HepG2 (cell line): Measurements from ENCODE around the gene MTHFS. TPM values are rescaled to one million over a fixed set of nuclear protein-coding genes. Genes with fewer than 3 reads are reported as not detected.

Source experiments
- ARID3A ChIP-seq: IDR thresholded peaks from 2 replicates; pipeline ENCODE4 v1.6.1; 2012; ENCODE audit warnings: low read depth, low read length, improper control_type of control experiment
- FOXM1 ChIP-seq: sonication (generic); formaldehyde crosslinking; IDR thresholded peaks from 2 replicates; pipeline ENCODE4 v1.5.0; 2020; ENCODE audit warnings: missing genetic modification reagents
- HES4 ChIP-seq: sonication (generic); formaldehyde crosslinking; IDR thresholded peaks from 2 replicates; pipeline ENCODE4 v1.9.0; 2021; ENCODE audit warnings: mild to moderate bottlenecking, missing genetic modification reagents, borderline replicate concordance
- PAF1 ChIP-seq: IDR thresholded peaks from 2 replicates; pipeline ENCODE4 v1.6.1; 2016; ENCODE audit warnings: missing genetic modification reagents, missing compliant biosample characterization
- PBX3 ChIP-seq: sonication (generic); formaldehyde crosslinking; IDR thresholded peaks from 2 replicates; pipeline ENCODE4 v1.8.1; 2023; ENCODE audit warnings: missing genetic modification reagents, inconsistent platforms, borderline replicate concordance
- PRMT3 ChIP-seq: sonication (generic); formaldehyde crosslinking; IDR thresholded peaks from 2 replicates; pipeline ENCODE4 v1.8.1; 2022; ENCODE audit warnings: low read depth, mild to moderate bottlenecking, moderate library complexity, missing genetic modification reagents, borderline replicate concordance
- RAD21 ChIP-seq: fragments of 450-650 bp; formaldehyde crosslinking; IDR thresholded peaks from 2 replicates; pipeline ENCODE4 v1.5.0; 2020; ENCODE audit warnings: mild to moderate bottlenecking
- RFX3 ChIP-seq: IDR thresholded peaks from 2 replicates; pipeline ENCODE4 v1.6.1; 2016; ENCODE audit warnings: missing biosample characterization, missing genetic modification reagents
- TBL1XR1 ChIP-seq: fragments of 150-350 bp; IDR thresholded peaks from 2 replicates; pipeline ENCODE4 v1.6.1; 2014; ENCODE audit warnings: borderline replicate concordance, low read length; ENCODE audit not compliant: partially characterized antibody
- TP53 ChIP-seq: sonication (generic); formaldehyde crosslinking; conservative IDR thresholded peaks from 2 replicates; pipeline ENCODE4 v1.4.0; 2020; ENCODE audit warnings: missing genetic modification reagents
- ZBTB38 ChIP-seq: sonication (generic); formaldehyde crosslinking; IDR thresholded peaks from 2 replicates; pipeline ENCODE4 v1.5.1; 2020; ENCODE audit warnings: mild to moderate bottlenecking, missing genetic modification reagents
- ZFP36L2 ChIP-seq: sonication (generic); formaldehyde crosslinking; IDR thresholded peaks from 2 replicates; pipeline ENCODE4 v1.4.0; 2020; ENCODE audit warnings: missing genetic modification reagents
- ZNF10 ChIP-seq: sonication (generic); formaldehyde crosslinking; IDR thresholded peaks from 2 replicates; pipeline ENCODE4 v1.4.0; 2020; ENCODE audit warnings: mild to moderate bottlenecking, low read depth, missing genetic modification reagents, borderline replicate concordance
- ZNF501 ChIP-seq: sonication (generic); formaldehyde crosslinking; IDR thresholded peaks from 2 replicates; pipeline ENCODE4 v1.5.1; 2020; ENCODE audit warnings: mild to moderate bottlenecking, moderate library complexity, missing genetic modification reagents
- ZNF510 ChIP-seq: sonication (generic); formaldehyde crosslinking; IDR thresholded peaks from 2 replicates; pipeline ENCODE4 v1.4.0; 2020; ENCODE audit warnings: low read depth, mild to moderate bottlenecking, missing genetic modification reagents
- ZNF563 ChIP-seq: sonication (generic); formaldehyde crosslinking; IDR thresholded peaks from 2 replicates; pipeline ENCODE4 v1.8.0; 2022; ENCODE audit warnings: mild to moderate bottlenecking, moderate library complexity, missing genetic modification reagents
- ZNF598 ChIP-seq: sonication (generic); formaldehyde crosslinking; IDR thresholded peaks from 2 replicates; pipeline ENCODE4 v1.5.1; 2020; ENCODE audit warnings: mild to moderate bottlenecking, missing genetic modification reagents, borderline replicate concordance
- ZNF616 ChIP-seq: sonication (generic); formaldehyde crosslinking; IDR thresholded peaks from 2 replicates; pipeline ENCODE4 v1.5.0; 2020; ENCODE audit warnings: low read depth, mild to moderate bottlenecking, missing genetic modification reagents
- ZNF841 ChIP-seq: sonication (generic); formaldehyde crosslinking; IDR thresholded peaks from 2 replicates; pipeline ENCODE4 v1.8.1; 2023; ENCODE audit warnings: missing genetic modification reagents, borderline replicate concordance
- ZNF850 ChIP-seq: sonication (generic); formaldehyde crosslinking; conservative IDR thresholded peaks from 2 replicates; pipeline ENCODE4 v1.9.0; 2021; ENCODE audit warnings: mild to moderate bottlenecking, missing genetic modification reagents
- polyA plus RNA-seq, 8 experiments: library from polyadenylated mRNA; depleted of rRNA in 3 of 8; stranded (reverse) in 7 of 8; unstranded in 1 of 8; fragments of >200 nt; fragmentation: Illumina TruSeq in 4 of 8; extraction: Trizol in 4 of 8; gene quantifications; 2 replicates each; pipeline versions ENCODE4 v1.2.1 to v1.2.3, GENCODE V29; 2011 to 2016; ENCODE audit warnings: low read depth in 4 of 8, missing spikeins in 1 of 8, mixed read lengths in 1 of 8; ENCODE audit not compliant: insufficient read depth in 1 of 8
- total RNA-seq, 5 experiments: library from RNA; depleted of rRNA; stranded (reverse); fragments of >200 nt; fragmentation: Illumina TruSeq; extraction: Trizol; gene quantifications; 2 replicates each; pipeline ENCODE4 v1.2.3, GENCODE V29; 2016; ENCODE audit warnings: low read depth in 1 of 5
- TF ChIP-seq, protein P1 (sequence below): sonication (generic); formaldehyde crosslinking; IDR thresholded peaks from 2 replicates; pipeline ENCODE4 v1.4.0; 2020; ENCODE audit warnings: missing genetic modification reagents, borderline replicate concordance
- TF ChIP-seq, protein P2 (sequence below): sonication (generic); formaldehyde crosslinking; IDR thresholded peaks from 2 replicates; pipeline ENCODE4 v1.4.0; 2020; ENCODE audit warnings: mild to moderate bottlenecking, missing genetic modification reagents
- TF ChIP-seq, protein P3 (sequence below): sonication (generic); formaldehyde crosslinking; IDR thresholded peaks from 2 replicates; pipeline ENCODE4 v1.4.0; 2020; ENCODE audit warnings: mild to moderate bottlenecking, missing genetic modification reagents

The MTHFS gene
- total and polyA plus RNA-seq, 2 of the 13 experiments (the other 11 are each of a cell fraction or from before 2014, with no cell fraction given) = 37.0 to 49.7 TPM

DNA sequence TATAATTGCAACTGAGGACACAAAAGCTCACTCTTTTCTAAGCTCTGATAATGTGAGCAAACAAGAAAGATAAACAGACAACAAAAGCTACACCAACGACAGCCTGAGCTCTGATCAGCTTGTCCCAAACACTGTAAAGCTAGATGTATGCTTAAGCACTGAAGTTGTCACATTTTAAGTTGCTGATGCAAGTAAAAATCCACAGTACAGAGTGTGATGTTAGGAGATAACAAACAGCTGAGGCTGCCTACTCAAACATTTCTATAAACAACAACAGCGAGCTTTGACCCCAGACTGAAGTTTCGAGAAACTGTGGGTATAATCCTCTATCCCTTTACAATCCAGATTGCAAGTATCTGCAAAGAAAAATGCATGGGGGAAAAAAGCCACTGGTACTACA lies 10.7 kb downstream of the MTHFS start (continued):
- TF ChIP-seq ARID3A (no peak), PRMT3 (CRISPR knock-in tag) (no peak), FOXM1 (no peak), PAF1 (CRISPR knock-in tag) (no peak), ZNF850 (CRISPR knock-in tag) (no peak), RFX3 (CRISPR knock-in tag) (no peak), ZNF10 (no peak), ZNF598 (CRISPR knock-in tag) (no peak), RAD21 (no peak), ZNF616 (no peak), ZFP36L2 (CRISPR knock-in tag) (no peak), PBX3 (CRISPR knock-in tag) (no peak), TP53 (no peak), TBL1XR1 (no peak), ZNF841 (CRISPR knock-in tag) (no peak), ZNF563 (CRISPR knock-in tag) (no peak), ZBTB38 (CRISPR knock-in tag) (no peak), HES4 (no peak), ZNF501 (CRISPR knock-in tag) (no peak), ZNF510 (no peak)
- TF ChIP-seq, protein P1, sequence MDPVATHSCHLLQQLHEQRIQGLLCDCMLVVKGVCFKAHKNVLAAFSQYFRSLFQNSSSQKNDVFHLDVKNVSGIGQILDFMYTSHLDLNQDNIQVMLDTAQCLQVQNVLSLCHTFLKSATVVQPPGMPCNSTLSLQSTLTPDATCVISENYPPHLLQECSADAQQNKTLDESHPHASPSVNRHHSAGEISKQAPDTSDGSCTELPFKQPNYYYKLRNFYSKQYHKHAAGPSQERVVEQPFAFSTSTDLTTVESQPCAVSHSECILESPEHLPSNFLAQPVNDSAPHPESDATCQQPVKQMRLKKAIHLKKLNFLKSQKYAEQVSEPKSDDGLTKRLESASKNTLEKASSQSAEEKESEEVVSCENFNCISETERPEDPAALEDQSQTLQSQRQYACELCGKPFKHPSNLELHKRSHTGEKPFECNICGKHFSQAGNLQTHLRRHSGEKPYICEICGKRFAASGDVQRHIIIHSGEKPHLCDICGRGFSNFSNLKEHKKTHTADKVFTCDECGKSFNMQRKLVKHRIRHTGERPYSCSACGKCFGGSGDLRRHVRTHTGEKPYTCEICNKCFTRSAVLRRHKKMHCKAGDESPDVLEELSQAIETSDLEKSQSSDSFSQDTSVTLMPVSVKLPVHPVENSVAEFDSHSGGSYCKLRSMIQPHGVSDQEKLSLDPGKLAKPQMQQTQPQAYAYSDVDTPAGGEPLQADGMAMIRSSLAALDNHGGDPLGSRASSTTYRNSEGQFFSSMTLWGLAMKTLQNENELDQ (CRISPR knock-in tag) = no peak
- TF ChIP-seq, protein P2, sequence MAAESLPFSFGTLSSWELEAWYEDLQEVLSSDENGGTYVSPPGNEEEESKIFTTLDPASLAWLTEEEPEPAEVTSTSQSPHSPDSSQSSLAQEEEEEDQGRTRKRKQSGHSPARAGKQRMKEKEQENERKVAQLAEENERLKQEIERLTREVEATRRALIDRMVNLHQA (CRISPR knock-in tag) = no peak
- TF ChIP-seq, protein P3, sequence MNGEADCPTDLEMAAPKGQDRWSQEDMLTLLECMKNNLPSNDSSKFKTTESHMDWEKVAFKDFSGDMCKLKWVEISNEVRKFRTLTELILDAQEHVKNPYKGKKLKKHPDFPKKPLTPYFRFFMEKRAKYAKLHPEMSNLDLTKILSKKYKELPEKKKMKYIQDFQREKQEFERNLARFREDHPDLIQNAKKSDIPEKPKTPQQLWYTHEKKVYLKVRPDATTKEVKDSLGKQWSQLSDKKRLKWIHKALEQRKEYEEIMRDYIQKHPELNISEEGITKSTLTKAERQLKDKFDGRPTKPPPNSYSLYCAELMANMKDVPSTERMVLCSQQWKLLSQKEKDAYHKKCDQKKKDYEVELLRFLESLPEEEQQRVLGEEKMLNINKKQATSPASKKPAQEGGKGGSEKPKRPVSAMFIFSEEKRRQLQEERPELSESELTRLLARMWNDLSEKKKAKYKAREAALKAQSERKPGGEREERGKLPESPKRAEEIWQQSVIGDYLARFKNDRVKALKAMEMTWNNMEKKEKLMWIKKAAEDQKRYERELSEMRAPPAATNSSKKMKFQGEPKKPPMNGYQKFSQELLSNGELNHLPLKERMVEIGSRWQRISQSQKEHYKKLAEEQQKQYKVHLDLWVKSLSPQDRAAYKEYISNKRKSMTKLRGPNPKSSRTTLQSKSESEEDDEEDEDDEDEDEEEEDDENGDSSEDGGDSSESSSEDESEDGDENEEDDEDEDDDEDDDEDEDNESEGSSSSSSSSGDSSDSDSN (CRISPR knock-in tag) = no peak
